ENCODE results near the gene NEDD8.

DNA sequence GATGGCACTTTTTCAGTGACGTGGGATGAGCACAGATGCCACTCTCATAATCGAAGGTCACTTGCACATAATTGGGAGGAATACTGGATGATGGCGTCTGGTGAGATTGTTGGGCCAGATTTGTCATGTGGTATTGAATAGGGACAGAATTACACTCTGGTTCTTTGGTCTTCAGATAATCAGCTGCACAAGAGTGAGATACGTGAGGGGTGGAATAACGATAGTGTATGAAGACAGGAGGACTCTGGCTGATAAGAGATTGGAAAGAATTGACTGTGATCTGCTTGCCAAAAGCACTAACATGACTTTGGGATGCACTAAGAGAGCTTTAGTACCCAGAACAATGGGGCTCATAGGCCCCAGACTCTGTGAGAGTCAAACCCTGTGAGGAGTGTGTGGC, 46.3 kb upstream of the NEDD8 start:
- no peak for TF ChIP-seq POLR2A (IDR thresholded peaks at IDR 0.05)
- TF ChIP-seq, protein P1, sequence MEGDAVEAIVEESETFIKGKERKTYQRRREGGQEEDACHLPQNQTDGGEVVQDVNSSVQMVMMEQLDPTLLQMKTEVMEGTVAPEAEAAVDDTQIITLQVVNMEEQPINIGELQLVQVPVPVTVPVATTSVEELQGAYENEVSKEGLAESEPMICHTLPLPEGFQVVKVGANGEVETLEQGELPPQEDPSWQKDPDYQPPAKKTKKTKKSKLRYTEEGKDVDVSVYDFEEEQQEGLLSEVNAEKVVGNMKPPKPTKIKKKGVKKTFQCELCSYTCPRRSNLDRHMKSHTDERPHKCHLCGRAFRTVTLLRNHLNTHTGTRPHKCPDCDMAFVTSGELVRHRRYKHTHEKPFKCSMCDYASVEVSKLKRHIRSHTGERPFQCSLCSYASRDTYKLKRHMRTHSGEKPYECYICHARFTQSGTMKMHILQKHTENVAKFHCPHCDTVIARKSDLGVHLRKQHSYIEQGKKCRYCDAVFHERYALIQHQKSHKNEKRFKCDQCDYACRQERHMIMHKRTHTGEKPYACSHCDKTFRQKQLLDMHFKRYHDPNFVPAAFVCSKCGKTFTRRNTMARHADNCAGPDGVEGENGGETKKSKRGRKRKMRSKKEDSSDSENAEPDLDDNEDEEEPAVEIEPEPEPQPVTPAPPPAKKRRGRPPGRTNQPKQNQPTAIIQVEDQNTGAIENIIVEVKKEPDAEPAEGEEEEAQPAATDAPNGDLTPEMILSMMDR (IDR thresholded peaks at IDR 0.05): no peak
